K562 (cell line): ENCODE results near the gene GLP1R. TPM values are rescaled to one million over a fixed set of nuclear protein-coding genes. Genes with fewer than 3 reads are reported as not detected.

Experiments
- ATAC-seq: fragments of 200-7000 bp; cut with Tn5 transposase; 3 replicates; pipeline ENCODE4 v1.9.1; 2020; ENCODE audit warnings: moderate library complexity
- BruUV-seq: library from RNA; stranded (reverse); fragments of 400-500 nt; replicated peaks from 2 replicates; lab custom pipeline; 2021; lab: Mats Ljungman, UMichigan
- CTCF ChIA-PET: fragments of 300-600 bp; formaldehyde crosslinking; extraction: SDS; loops from one replicate; lab custom pipeline; 2021; ENCODE audit warnings: low intra/inter-chr PET ratio; lab: Yijun Ruan, JAX
- POLR2A ChIA-PET: fragments of 300-600, 350-650 bp; sonication (Branson Sonifier 250); formaldehyde crosslinking; extraction: SDS; loops from one replicate; lab custom pipeline; 2021; ENCODE audit warnings: antibody characterized with exemption, inconsistent platforms; lab: Yijun Ruan, JAX
- DNase-seq, 4 experiments: peaks; one replicate each; pipeline versions ENCODE4 v3.0.0 to v3.0.0-alpha.2; 2011 to 2018; ENCODE audit warnings: low spot score in 3 of 4, mixed read lengths in 3 of 4; ENCODE audit errors: extremely low read depth in 1 of 4
- FAIRE-seq: peaks from 2 replicates; lab custom pipeline; 2011; peaks lifted over from hg19 to GRCh38; lab: Jason Lieb, UNC
- H2AFZ ChIP-seq: 2 replicates; pipeline ENCODE4 v1.6.0; 2011; ENCODE audit warnings: low read depth, low read length, control low read depth, inconsistent platforms
- H3K27ac ChIP-seq: fragments of 200-600 bp; 3 replicates; pipeline ENCODE4 v1.8.0; 2011; ENCODE audit warnings: low read depth, mild to moderate bottlenecking, control low read depth, inconsistent platforms, low read length, moderate library complexity, mixed read lengths; ENCODE audit errors: extremely low read depth
- H3K27me3 ChIP-seq, 2 experiments: fragments of 300-600 bp in 1 of 2; 2 replicates in 1 of 2; 3 replicates in 1 of 2; pipeline versions ENCODE4 v1.6.0 to v1.8.0; 2011; ENCODE audit warnings: inconsistent platforms in 2 of 2, low read length in 2 of 2, mild to moderate bottlenecking in 1 of 2, mixed read lengths in 1 of 2, moderate library complexity in 1 of 2; ENCODE audit not compliant: control insufficient read depth in 2 of 2, insufficient read depth in 2 of 2
- H3K36me3 ChIP-seq: fragments of 300-600 bp; 3 replicates; pipeline ENCODE4 v1.8.0; 2011; ENCODE audit warnings: mild to moderate bottlenecking, low read length, inconsistent platforms; ENCODE audit not compliant: control insufficient read depth, insufficient read depth
- H3K4me1 ChIP-seq, 2 experiments: fragments of 200-600 bp in 1 of 2; replicated peaks in 1 of 2; 2 replicates in 1 of 2; 3 replicates in 1 of 2; pipeline versions ENCODE4 v1.5.1 to v1.8.0; 2011; ENCODE audit warnings: inconsistent platforms in 2 of 2, low read length in 2 of 2, mild to moderate bottlenecking in 1 of 2, mixed read lengths in 1 of 2, moderate library complexity in 1 of 2; ENCODE audit not compliant: control insufficient read depth in 2 of 2, insufficient read depth in 2 of 2
- H3K4me2 ChIP-seq: 2 replicates; pipeline ENCODE4 v1.6.1; 2011; ENCODE audit warnings: low read length, control low read depth, inconsistent platforms, mixed read lengths; ENCODE audit not compliant: insufficient read depth
- H3K4me3 ChIP-seq: fragments of 200-600 bp; sonication (generic), shearing (Covaris generic); 2 replicates; pipeline ENCODE4 v1.5.1; 2016; ENCODE audit warnings: control low read depth, inconsistent platforms
- H3K79me2 ChIP-seq: fragments of 200-600 bp; 3 replicates; pipeline ENCODE4 v1.8.0; 2011; ENCODE audit warnings: low read length, inconsistent platforms; ENCODE audit not compliant: control insufficient read depth, insufficient read depth
- H3K9ac ChIP-seq, 2 experiments: 2 replicates each; pipeline versions ENCODE4 v1.6.0 to v1.6.1; 2011; ENCODE audit warnings: low read depth in 2 of 2, low read length in 2 of 2, control low read depth in 1 of 2, inconsistent platforms in 1 of 2, mild to moderate bottlenecking in 1 of 2, mixed read lengths in 1 of 2; ENCODE audit not compliant: insufficient read depth in 1 of 2
- H3K9me1 ChIP-seq: one replicate; pipeline ENCODE4 v1.6.0; 2011; ENCODE audit warnings: inconsistent platforms, mild to moderate bottlenecking, low read length, moderate library complexity; ENCODE audit not compliant: control insufficient read depth, insufficient read depth
- H3K9me3 ChIP-seq: replicated peaks from 2 replicates; pipeline ENCODE4 v1.5.1; 2011; ENCODE audit warnings: low read depth, low read length, inconsistent platforms; ENCODE audit not compliant: control insufficient read depth, insufficient read depth
- H4K20me1 ChIP-seq: replicated peaks from 2 replicates; pipeline ENCODE4 v1.6.1; 2011; ENCODE audit warnings: low read length, inconsistent platforms, mixed read lengths; ENCODE audit not compliant: control insufficient read depth, insufficient read depth
- ARID1B ChIP-seq: fragments of 450-650 bp; IDR thresholded peaks from 2 replicates; pipeline ENCODE4 v1.6.1; 2016; ENCODE audit warnings: antibody characterized with exemption, mild to moderate bottlenecking, inconsistent platforms
- HMBOX1 ChIP-seq: sonication (generic); IDR thresholded peaks from 2 replicates; pipeline ENCODE4 v1.6.1; 2016
- NR2F6 ChIP-seq: fragments of 450-650 bp; formaldehyde crosslinking; IDR thresholded peaks from 2 replicates; pipeline ENCODE4 v1.4.0; 2020; ENCODE audit warnings: mild to moderate bottlenecking
- THRAP3 ChIP-seq: fragments of 450-650 bp; IDR thresholded peaks from 2 replicates; pipeline ENCODE4 v1.6.1; 2016; ENCODE audit warnings: mild to moderate bottlenecking, inconsistent platforms, borderline replicate concordance
- ZBTB7A ChIP-seq: IDR thresholded peaks from 2 replicates; pipeline ENCODE4 v1.6.1; 2011; ENCODE audit warnings: low read depth, mild to moderate bottlenecking, low read length, moderate library complexity, borderline replicate concordance; ENCODE audit not compliant: control insufficient read depth
- ZFP91 ChIP-seq: sonication (generic); formaldehyde crosslinking; IDR thresholded peaks from 2 replicates; pipeline ENCODE4 v1.8.0; 2022; ENCODE audit warnings: mild to moderate bottlenecking, missing genetic modification reagents
- ZNF79 ChIP-seq: fragments of 250-450 bp; sonication (Bioruptor Pico); IDR thresholded peaks from 2 replicates; pipeline ENCODE4 v1.4.0; 2020; ENCODE audit warnings: low read depth, mild to moderate bottlenecking, moderate library complexity
- WGBS: fragments of 100-300 bp; shearing (Covaris generic); methylation state at CpG from one replicate; pipeline ENCODE4 v1.1.6; 2016; ENCODE audit warnings: low coverage, mixed read lengths; ENCODE audit not compliant: insufficient coverage; ENCODE audit errors: missing lambda C conversion rate; 5-methylcytosine and 5-hydroxymethylcytosine counted together
- in situ Hi-C: fragments of 300-500 bp; cut with MboI; formaldehyde crosslinking; loops from 4 replicates; pipeline ENCODE4 v1.15.0; 2018; ENCODE audit warnings: inconsistent platforms, mixed read lengths
- intact Hi-C: fragments of 100-400 bp; cut with micrococcal nuclease; formaldehyde crosslinking; loops from 2 replicates; pipeline ENCODE4 v1.14.2; 2022
- polyA plus RNA-seq, 8 experiments: library from polyadenylated mRNA; depleted of rRNA in 4 of 8; stranded (reverse) in 5 of 8; unstranded in 3 of 8; fragments of >200 nt; fragmentation: Nextera tagmentation in 2 of 8; fragmentation: Illumina TruSeq in 1 of 8; extraction: Ambion mirVana in 2 of 8; extraction: Trizol in 1 of 8; gene quantifications; 2 replicates each; pipeline versions ENCODE4 v1.2.1 to v1.2.3, GENCODE V29; 2011 to 2014; ENCODE audit warnings: inconsistent platforms in 1 of 8, missing spikeins in 1 of 8
- total RNA-seq, 7 experiments: library from RNA; depleted of rRNA in 6 of 7; stranded (reverse); fragments of >200 nt in 6 of 7; fragmentation: Illumina TruSeq in 2 of 7; extraction: Trizol in 2 of 7; gene quantifications; 2 replicates each; pipeline versions ENCODE4 v1.2.1 to v1.2.3, GENCODE V29; 2011 to 2021; ENCODE audit warnings: low replicate concordance in 1 of 7

The GLP1R gene
- total and polyA plus RNA-seq, 9 of the 15 experiments (the other 6 are each of a cell fraction or from before 2014, with no cell fraction given): not detected

- Histone ChIP-seq H2AFZ (no peak overlapping the region), H3K4me1 (no peaks in the 10 kb centered on the region), H3K79me2 (no peaks in the 10 kb centered on the region), H3K9ac (no peak overlapping the region), H3K27me3 (peaks cover 5 to 7% of the 10 kb centered on the region in 2 experiments; a peak in 4 of 5 replicates), H3K9me1 (no peaks in the 10 kb centered on the region), H3K9me3 (no peaks in the 10 kb centered on the region), H3K4me3 (no peak overlapping the region), H3K36me3 (no peaks in the 10 kb centered on the region), H4K20me1 (no peaks in the 10 kb centered on the region), H3K27ac (no peak overlapping the region), H3K4me2 (no peak overlapping the region)
- FAIRE-seq: no peak
- WGBS: 1% methylated on average over 3 of the region's 3 CpGs
- intact Hi-C loops: no loop called here
- BruUV-seq: no TSS peak
- POLR2A ChIA-PET: interaction anchor here (0.6 to 1.5 kb wide), 2 partner anchors 13 to 191 kb away, joined by 3 to 6 read pairs; partner anchors contain the start of gene SAYSD1
- TF ChIP-seq ZFP91 (CRISPR knock-in tag): no peak
- no peak for TF ChIP-seq HMBOX1
- no peak for TF ChIP-seq ARID1B
- TF ChIP-seq ZNF79 (CRISPR knock-in tag): no peak
- TF ChIP-seq NR2F6 (CRISPR knock-in tag): no peak
- TF ChIP-seq THRAP3: no peak
- TF ChIP-seq ZBTB7A: no peak
- DNase-seq: no peak
- CTCF ChIA-PET: no interaction called here
- in situ Hi-C loops: no loop called here
- ATAC-seq: no peak
Observed at GRCh38 chr6:39128106-39128505, 79.5 kb downstream of the GLP1R start.
